Nephron (organoid): ENCODE results near the gene NDUFS7.

Source experiments
- H3K27ac Mint-ChIP-seq, 3 experiments: 2 replicates each; pipeline ENCODE4 v1.8.0; 2020; ENCODE audit warnings: mixed read lengths in 3 of 3, mild to moderate bottlenecking in 2 of 3, moderate library complexity in 1 of 3
- H3K27me3 Mint-ChIP-seq: 2 replicates; pipeline ENCODE4 v1.8.0; 2021; ENCODE audit warnings: low read depth, mild to moderate bottlenecking, moderate library complexity, mixed read lengths
- H3K36me3 Mint-ChIP-seq: 2 replicates; pipeline ENCODE4 v1.8.0; 2020; ENCODE audit warnings: low read depth, mixed read lengths
- H3K4me1 Mint-ChIP-seq: 2 replicates; pipeline ENCODE4 v1.8.0; 2020; ENCODE audit warnings: mixed read lengths
- H3K4me3 Mint-ChIP-seq, 3 experiments: 2 replicates each; pipeline ENCODE4 v1.8.0; 2020; ENCODE audit warnings: mild to moderate bottlenecking in 3 of 3, mixed read lengths in 3 of 3, moderate library complexity in 2 of 3
- H3K9me3 Mint-ChIP-seq: 2 replicates; pipeline ENCODE4 v1.8.0; 2020; ENCODE audit warnings: mixed read lengths
- CTCF ChIP-seq, 3 experiments: fragments of 200-600 bp; sonication (generic); IDR thresholded peaks; one replicate each; pipeline ENCODE4 v1.5.0; 2021; ENCODE audit warnings: antibody characterized with exemption in 3 of 3; ENCODE audit not compliant: unreplicated experiment in 3 of 3

Gene NDUFS7

GRCh38 chr19:1434040-1434366, 50.3 kb downstream of the NDUFS7 start:
- Mint-ChIP-seq H3K4me1 (no peaks in the 10 kb centered on the region), H3K9me3 (no peaks in the 10 kb centered on the region), H3K4me3 (no peak overlapping the region), H3K27me3 (no peaks in the 10 kb centered on the region), H3K36me3 (peaks cover 15% of the 10 kb centered on the region), H3K27ac (no peak overlapping the region)
- no peak for TF ChIP-seq CTCF (IDR thresholded peaks at IDR 0.05; ENCODE audit: unreplicated experiment in 3 of 3)

GRCh38 chr19:1434577-1435060, 50.9 kb downstream of the NDUFS7 start:
- Mint-ChIP-seq H3K27ac (no peak overlapping the region), H3K9me3 (no peaks in the 10 kb centered on the region), H3K36me3 (peaks cover 17% of the 10 kb centered on the region), H3K27me3 (no peaks in the 10 kb centered on the region), H3K4me1 (no peaks in the 10 kb centered on the region), H3K4me3 (no peak overlapping the region)
- TF ChIP-seq CTCF (IDR thresholded peaks at IDR 0.05; ENCODE audit: unreplicated experiment in 3 of 3) = no peak

GRCh38 chr19:1435378-1435989, 51.8 kb downstream of the NDUFS7 start:
- peak overlapping the region in 1 of 3 experiments; percentile 62 for H3K27ac Mint-ChIP-seq
- H3K27me3 Mint-ChIP-seq = no peaks in the 10 kb centered on the region
- H3K4me3 Mint-ChIP-seq = peak overlapping the region in 1 of 3 experiments; percentile 30
- no peaks in the 10 kb centered on the region for H3K4me1 Mint-ChIP-seq
- peaks cover 19% of the 10 kb centered on the region for H3K36me3 Mint-ChIP-seq
- TF ChIP-seq CTCF (IDR thresholded peaks at IDR 0.05; ENCODE audit: unreplicated experiment in 3 of 3) = no peak
- H3K9me3 Mint-ChIP-seq = no peaks in the 10 kb centered on the region

- no peak for TF ChIP-seq CTCF (IDR thresholded peaks at IDR 0.05; ENCODE audit: unreplicated experiment in 3 of 3)
- no peaks in the 10 kb centered on the region for H3K4me1 Mint-ChIP-seq
- peak overlapping the region; percentile 98 to 99 (median 99) for H3K4me3 Mint-ChIP-seq
- H3K36me3 Mint-ChIP-seq = peaks cover 36% of the 10 kb centered on the region
- no peaks in the 10 kb centered on the region for H3K27me3 Mint-ChIP-seq
- peak overlapping the region; percentile 94 to 99 (median 98) for H3K27ac Mint-ChIP-seq
- no peaks in the 10 kb centered on the region for H3K9me3 Mint-ChIP-seq
Measured at GRCh38 chr19:1437609-1438008, 53.9 kb downstream of the NDUFS7 start.

- H3K4me1 Mint-ChIP-seq = no peaks in the 10 kb centered on the region
- no peaks in the 10 kb centered on the region for H3K27me3 Mint-ChIP-seq
- peaks cover 39% of the 10 kb centered on the region for H3K36me3 Mint-ChIP-seq
- H3K27ac Mint-ChIP-seq = peak within 1 kb of the TSS; percentile 94 to 99 (median 98)
- peak within 1 kb of the TSS; percentile 98 to 99 (median 99) for H3K4me3 Mint-ChIP-seq
- TF ChIP-seq CTCF (IDR thresholded peaks at IDR 0.05; ENCODE audit: unreplicated experiment in 3 of 3) = peak; percentile 87 to 93 (median 89)
- no peaks in the 10 kb centered on the region for H3K9me3 Mint-ChIP-seq
Measured at GRCh38 chr19:1438035-1438932, 54.6 kb downstream of the NDUFS7 start, which contains the start of gene RPS15. Gene RPS15, plus strand, starts transcription at chr19:1438396. Its CDS starts 30 bp downstream, at chr19:1438426.
